ENCODE measurements around the gene ETFBKMT. TPM values are rescaled to one million over a fixed set of nuclear protein-coding genes. Genes with fewer than 3 reads are reported as not detected.
"Not testable (repeated sequence)": the region's sequence is repeated elsewhere in the genome, so short reads cannot be mapped to it uniquely, and the experiment has no call there.

Gene ETFBKMT
- total and polyA plus RNA-seq, 11 donors: 2.3 to 7.4 (median 5.9) TPM

DNA sequence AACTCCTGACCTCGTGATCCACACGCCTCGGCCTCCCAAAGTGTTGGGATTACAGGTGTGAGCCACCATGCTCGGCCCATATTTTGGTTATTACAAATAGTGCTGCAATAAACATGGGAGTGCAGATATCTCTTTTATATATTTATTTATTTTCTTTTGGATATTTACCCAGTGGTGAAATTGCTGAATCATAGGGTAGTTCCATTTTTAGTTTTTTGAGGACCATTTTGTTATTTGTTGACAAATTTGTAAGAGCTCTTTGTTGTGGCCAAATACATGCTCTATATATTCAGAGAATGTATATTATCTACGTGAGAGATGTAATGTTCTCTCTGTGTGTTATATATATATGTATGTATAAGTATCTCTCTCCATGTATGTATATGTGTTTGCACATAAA lies 53.4 kb downstream of the ETFBKMT start:
- peaks cover 0 to 20% (median 0%) of the 10 kb centered on the region in 12 donors for H3K4me1 ChIP-seq
- peaks cover 0 to 44% (median 12%) of the 10 kb centered on the region in 12 donors for H3K9me3 ChIP-seq
- peaks cover 0 to 18% (median 4%) of the 10 kb centered on the region in 9 donors for H3K36me3 ChIP-seq
- no peak overlapping the region for H3K4me3 ChIP-seq
- DNase-seq (no peak), ATAC-seq (no peak)
- no peaks in the 10 kb centered on the region for H3K27me3 ChIP-seq
- no peak for TF ChIP-seq POLR2A (IDR thresholded peaks at IDR 0.05)
- 78 to 100% (median 98%) methylated on average over 5 of the region's 5 CpGs for WGBS, 4 donors
- no peak overlapping the region for H3K27ac ChIP-seq
- intact Hi-C loops (cut with DNase I): no loop called here

DNA sequence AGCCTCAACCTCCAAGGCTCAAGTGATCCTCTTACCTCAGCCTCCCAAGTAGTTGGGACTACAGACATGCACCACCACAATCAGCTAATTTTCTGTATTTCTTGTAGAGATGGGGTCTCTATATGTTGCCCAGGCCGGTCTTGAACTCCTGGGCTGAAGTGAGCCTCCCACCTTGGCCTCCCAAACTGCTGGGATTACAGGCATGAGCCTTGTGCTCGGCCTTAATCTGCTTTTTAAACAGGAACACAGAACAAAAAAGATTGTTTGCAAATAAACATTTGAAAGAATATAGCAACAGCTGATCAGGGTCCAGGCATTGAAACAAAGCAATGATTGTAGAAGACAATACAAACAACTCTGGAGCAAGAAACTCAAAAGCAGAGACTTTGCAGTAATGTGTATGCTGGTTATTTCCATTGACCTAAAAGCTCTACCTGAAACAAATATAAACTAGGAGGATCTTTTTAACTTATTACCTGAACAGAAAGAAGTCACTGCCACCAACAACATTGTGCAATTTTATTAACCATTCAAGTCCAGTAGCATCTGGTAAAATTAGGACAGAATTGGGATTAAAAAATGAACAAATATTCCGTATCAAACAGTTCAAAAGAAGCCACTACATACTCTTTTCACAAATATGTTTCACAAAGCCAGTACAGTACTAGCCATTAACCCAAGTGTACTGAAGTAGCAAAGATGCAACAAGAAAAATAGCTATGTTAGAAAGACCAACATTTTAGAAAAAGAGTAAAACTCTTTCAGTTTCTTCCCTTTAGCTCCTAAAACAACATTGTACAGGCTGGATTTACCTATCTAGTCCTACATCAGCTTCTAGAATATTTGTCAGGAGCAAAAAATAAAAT lies 55.2 kb downstream of the ETFBKMT start:
- no peaks in the 10 kb centered on the region for H3K27me3 ChIP-seq
- no peak for ATAC-seq
- H3K4me1 ChIP-seq: peaks cover 0 to 20% (median 0%) of the 10 kb centered on the region in 12 donors
- H3K36me3 ChIP-seq: peaks cover 0 to 16% (median 0%) of the 10 kb centered on the region in 9 donors
- peak overlapping the region in 2 of 12 donors; percentile 27 to 89 for H3K27ac ChIP-seq
- intact Hi-C loops (cut with DNase I): no loop called here
- DNase-seq: no peak
- H3K9me3 ChIP-seq: peaks cover 0 to 26% (median under 1%) of the 10 kb centered on the region in 12 donors
- TF ChIP-seq, protein P1, sequence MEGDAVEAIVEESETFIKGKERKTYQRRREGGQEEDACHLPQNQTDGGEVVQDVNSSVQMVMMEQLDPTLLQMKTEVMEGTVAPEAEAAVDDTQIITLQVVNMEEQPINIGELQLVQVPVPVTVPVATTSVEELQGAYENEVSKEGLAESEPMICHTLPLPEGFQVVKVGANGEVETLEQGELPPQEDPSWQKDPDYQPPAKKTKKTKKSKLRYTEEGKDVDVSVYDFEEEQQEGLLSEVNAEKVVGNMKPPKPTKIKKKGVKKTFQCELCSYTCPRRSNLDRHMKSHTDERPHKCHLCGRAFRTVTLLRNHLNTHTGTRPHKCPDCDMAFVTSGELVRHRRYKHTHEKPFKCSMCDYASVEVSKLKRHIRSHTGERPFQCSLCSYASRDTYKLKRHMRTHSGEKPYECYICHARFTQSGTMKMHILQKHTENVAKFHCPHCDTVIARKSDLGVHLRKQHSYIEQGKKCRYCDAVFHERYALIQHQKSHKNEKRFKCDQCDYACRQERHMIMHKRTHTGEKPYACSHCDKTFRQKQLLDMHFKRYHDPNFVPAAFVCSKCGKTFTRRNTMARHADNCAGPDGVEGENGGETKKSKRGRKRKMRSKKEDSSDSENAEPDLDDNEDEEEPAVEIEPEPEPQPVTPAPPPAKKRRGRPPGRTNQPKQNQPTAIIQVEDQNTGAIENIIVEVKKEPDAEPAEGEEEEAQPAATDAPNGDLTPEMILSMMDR (IDR thresholded peaks at IDR 0.05): no peak
- no peak for TF ChIP-seq POLR2A (IDR thresholded peaks at IDR 0.05)
- peak overlapping the region in 1 of 12 donors; percentile 0 for H3K4me3 ChIP-seq
- WGBS, 4 donors: 90 to 99% (median 95%) methylated on average over 3 of the region's 3 CpGs

DNA sequence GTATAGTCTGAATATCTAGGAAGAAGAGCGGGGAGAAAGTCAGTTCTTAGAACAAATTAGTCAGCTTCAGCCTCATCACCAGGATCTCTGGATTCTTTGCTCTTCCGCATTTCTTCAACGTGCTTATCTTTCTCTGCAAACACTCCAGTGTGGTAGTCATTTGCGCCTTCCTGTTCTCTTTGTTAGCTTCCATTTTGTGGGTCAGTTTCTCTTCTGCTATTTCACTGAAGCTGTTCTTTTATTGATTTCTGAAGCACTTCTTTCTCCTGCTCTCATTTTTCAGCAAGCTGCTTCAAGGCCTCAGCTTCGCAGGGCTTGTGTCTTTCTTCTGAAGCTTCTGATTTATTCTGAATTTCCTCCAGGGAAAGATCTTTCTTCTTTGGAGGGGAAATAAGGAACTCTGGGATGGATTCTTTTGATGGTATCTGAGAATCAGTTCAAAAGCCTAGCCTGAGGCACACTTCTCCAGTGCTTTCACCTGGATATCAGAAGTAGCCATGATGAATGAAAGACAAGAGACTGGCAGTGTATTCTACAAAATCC lies 55.9 kb downstream of the ETFBKMT start:
- peak in 2 of 4 donors; percentile 49 to 50 for ATAC-seq
- WGBS, 4 donors: 61 to 70% (median 66%) methylated on average over 5 of the region's 5 CpGs
- Histone ChIP-seq H3K27ac (peak overlapping the region in 3 of 12 donors; percentile 5 to 89 (median 27)), H3K9me3 (peaks cover 0 to 25% (median 0%) of the 10 kb centered on the region in 12 donors), H3K4me1 (peaks cover 0 to 17% (median 0%) of the 10 kb centered on the region in 12 donors), H3K36me3 (peaks cover 0 to 16% (median 3%) of the 10 kb centered on the region in 9 donors), H3K4me3 (peak overlapping the region in 2 of 12 donors; percentile 0 to 26), H3K27me3 (no peaks in the 10 kb centered on the region)
- no peak for DNase-seq
- TF ChIP-seq, protein P1 (IDR thresholded peaks at IDR 0.05): no peak
- no peak for TF ChIP-seq POLR2A (IDR thresholded peaks at IDR 0.05)
- intact Hi-C loops (cut with DNase I): no loop called here

DNA sequence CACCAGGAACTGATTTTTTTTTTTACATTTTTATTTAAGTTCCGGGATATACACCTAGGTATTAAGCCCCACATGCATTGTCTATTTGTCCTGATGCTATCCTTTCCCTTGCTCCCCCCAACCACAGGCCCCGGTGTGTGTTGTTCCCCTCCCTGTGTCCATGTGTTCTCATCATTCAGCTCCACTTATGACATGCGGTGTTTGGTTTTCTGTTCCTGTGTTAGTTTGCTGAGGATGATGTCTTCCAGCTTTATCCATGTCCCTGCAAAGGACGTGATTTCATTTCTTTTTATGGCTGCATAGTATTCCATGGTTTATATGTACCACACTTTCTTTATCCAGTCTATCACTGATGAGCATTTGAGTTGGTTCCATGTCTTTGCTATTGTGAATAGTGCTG lies 57.5 kb downstream of the ETFBKMT start:
- H3K27me3 ChIP-seq; ATAC-seq; H3K4me3 ChIP-seq; intact Hi-C loops (cut with DNase I); H3K27ac ChIP-seq; DNase-seq: not testable (repeated sequence)
- Histone ChIP-seq H3K36me3 (peaks cover 0 to 16% (median 3%) of the 10 kb centered on the region in 9 donors), H3K9me3 (peaks cover 0 to 25% (median 0%) of the 10 kb centered on the region in 12 donors), H3K4me1 (peaks cover 0 to 27% (median 0%) of the 10 kb centered on the region in 12 donors)
- 85 to 97% (median 97%) methylated on average over 4 of the region's 4 CpGs for WGBS, 4 donors

DNA sequence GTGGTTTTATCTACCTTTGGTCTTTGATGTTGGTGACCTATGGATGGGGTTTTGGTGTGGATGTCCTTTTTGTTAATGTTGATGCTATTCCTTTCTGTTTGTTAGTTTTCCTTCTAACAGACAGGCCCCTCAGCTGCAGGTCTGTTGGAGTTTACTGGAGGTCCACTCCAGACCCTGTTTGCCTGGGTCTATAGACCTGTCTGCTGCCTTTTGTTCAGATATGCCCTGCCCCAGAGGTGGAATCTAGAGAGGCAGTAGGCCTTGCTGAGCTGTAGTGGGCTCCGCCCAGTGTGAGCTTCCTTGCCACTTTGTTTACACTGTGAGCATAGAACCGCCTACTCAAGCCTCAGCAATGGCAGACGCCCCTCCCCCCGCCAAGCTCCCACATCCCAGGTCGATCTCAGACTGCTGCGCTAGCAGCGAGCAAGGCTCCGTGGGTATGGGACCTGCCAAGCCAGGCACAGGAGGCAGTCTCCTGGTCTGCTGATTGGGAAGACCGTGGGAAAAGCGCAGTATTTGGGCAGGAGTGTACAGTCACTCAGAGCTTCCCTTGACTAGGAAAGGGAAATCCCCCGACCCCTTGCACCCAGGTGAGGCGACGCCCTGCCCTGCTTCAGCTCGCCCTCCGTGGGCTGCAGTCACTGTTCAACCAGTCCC lies 59.2 kb downstream of the ETFBKMT start:
- H3K4me3 ChIP-seq; intact Hi-C loops (cut with DNase I); ATAC-seq; H3K27me3 ChIP-seq; H3K27ac ChIP-seq; DNase-seq: not testable (repeated sequence)
- 96 to 97% (median 96%) methylated on average over 13 to 15 of the region's 15 CpGs for WGBS, 4 donors
- H3K9me3 ChIP-seq: peaks cover 0 to 17% (median 0%) of the 10 kb centered on the region in 12 donors
- H3K36me3 ChIP-seq: peaks cover 0 to 16% (median 3%) of the 10 kb centered on the region in 9 donors
- peaks cover 0 to 35% (median 0%) of the 10 kb centered on the region in 12 donors for H3K4me1 ChIP-seq
